Lung (tissue), 12 donors: ENCODE measurements around the gene IFI16. TPM values are rescaled to one million over a fixed set of nuclear protein-coding genes. Genes with fewer than 3 reads are reported as not detected.
"Not testable (repeated sequence)": the region's sequence is repeated elsewhere in the genome, so short reads cannot be mapped to it uniquely, and the experiment has no call there.

ENCODE experiments used
- ATAC-seq: fragments of 200-7000 bp; cut with Tn5 transposase; one replicate; pipeline ENCODE4 v1.9.1; 2020; ENCODE audit warnings: moderate number of reproducible peaks; ENCODE audit not compliant: insufficient read depth, low FRiP score
- DNase-seq, 3 donors: peaks; one replicate each; pipeline ENCODE4 v3.0.0-alpha.2; 2013 to 2017
- H3K27ac ChIP-seq, 2 donors: one replicate each; pipeline ENCODE4 v1.5.1; 2013; ENCODE audit warnings: mild to moderate bottlenecking in 2 of 2, moderate library complexity in 2 of 2, control low read depth in 1 of 2, inconsistent platforms in 1 of 2, low read depth in 1 of 2, low read length in 1 of 2
- H3K27me3 ChIP-seq, 3 donors: one replicate each; pipeline ENCODE4 v1.5.1; 2013; ENCODE audit warnings: low read length in 2 of 3; ENCODE audit not compliant: control insufficient read depth in 3 of 3, insufficient read depth in 3 of 3
- H3K36me3 ChIP-seq, 4 donors: one replicate each; pipeline ENCODE4 v1.5.1; 2013; ENCODE audit warnings: low read length in 4 of 4, mild to moderate bottlenecking in 1 of 4, moderate library complexity in 1 of 4; ENCODE audit not compliant: control insufficient read depth in 4 of 4, insufficient read depth in 4 of 4
- H3K4me1 ChIP-seq, 5 donors: one replicate each; pipeline ENCODE4 v1.5.1; 2013; ENCODE audit warnings: low read length in 5 of 5, mild to moderate bottlenecking in 2 of 5, moderate library complexity in 1 of 5; ENCODE audit not compliant: control insufficient read depth in 5 of 5, insufficient read depth in 5 of 5
- H3K4me3 ChIP-seq: one replicate; pipeline ENCODE4 v1.5.1; 2013; ENCODE audit warnings: mild to moderate bottlenecking, control low read depth, moderate library complexity
- H3K9ac ChIP-seq, 2 donors: one replicate each; pipeline ENCODE4 v1.5.1; 2013; ENCODE audit warnings: low read length in 2 of 2, control low read depth in 1 of 2; ENCODE audit not compliant: insufficient read depth in 1 of 2
- H3K9me3 ChIP-seq, 4 donors: one replicate each; pipeline ENCODE4 v1.5.1; 2013; ENCODE audit warnings: low read length in 3 of 4, mild to moderate bottlenecking in 1 of 4, moderate library complexity in 1 of 4; ENCODE audit not compliant: control insufficient read depth in 4 of 4, insufficient read depth in 3 of 4
- CTCF ChIP-seq: IDR thresholded peaks from 2 replicates; pipeline ENCODE4 v1.5.1; 2012; ENCODE audit warnings: mild to moderate bottlenecking; ENCODE audit errors: control extremely low read depth, extremely low read depth
- WGBS, 2 donors: extraction: QIAGEN DNeasy Blood & Tissue Kit; methylation state at CpG; one replicate each; pipeline ENCODE4 v1.1.7; 2013; 5-methylcytosine and 5-hydroxymethylcytosine counted together
- polyA plus RNA-seq, 2 donors: library from polyadenylated mRNA; stranded (reverse); fragments of 200-250 nt; gene quantifications; one replicate each; pipeline ENCODE4 v1.2.1, GENCODE V29; 2013
- total RNA-seq, 2 donors: library from RNA; depleted of rRNA in 1 of 2; stranded (reverse); fragments of >200 nt in 1 of 2; gene quantifications; one replicate each; pipeline ENCODE4 v1.2.1, GENCODE V29; 2014 to 2021
- donor health status: control.
- donor health status: control.
- donor health status: Bipolar disorder and iron deficiency.
- donor health status: healthy.
- donor health status: DM: yes; HTN: yes; CAD: no.

Gene IFI16
- total and polyA plus RNA-seq, 4 donors: 60.7 to 124 (median 81.4) TPM

GRCh38 chr1:159005676-159006075 is 4.0 kb upstream of the IFI16 start:
- Histone ChIP-seq H3K9ac (no peak overlapping the region), H3K27me3 (peaks cover 0 to 4% (median 3%) of the 10 kb centered on the region in 3 donors), H3K9me3 (no peaks in the 10 kb centered on the region), H3K4me3 (no peak overlapping the region), H3K36me3 (no peaks in the 10 kb centered on the region), H3K4me1 (peaks cover 0 to 13% (median 6%) of the 10 kb centered on the region in 5 donors), H3K27ac (peak overlapping the region; percentile 41 to 65)
- DNase-seq: peak in 1 of 3 donors; percentile 54
- ATAC-seq: no peak
- WGBS, 2 donors: 22 to 28% methylated on average over 6 of the region's 6 CpGs
- TF ChIP-seq CTCF: no peak

GRCh38 chr1:159006210-159006807 is 3.4 kb upstream of the IFI16 start:
- not testable (repeated sequence) for H3K4me3 ChIP-seq, H3K4me1 ChIP-seq, H3K9ac ChIP-seq, H3K27me3 ChIP-seq, H3K36me3 ChIP-seq, DNase-seq, H3K9me3 ChIP-seq, ATAC-seq
- WGBS, 2 donors: 63 to 82% methylated on average over 11 of the region's 11 CpGs
- H3K27ac ChIP-seq: peak overlapping the region in 1 of 2 donors; percentile 55

- no peak for TF ChIP-seq CTCF
These were observed 2.0 kb upstream of the IFI16 start for GRCh38 chr1:159007726-159008125.

GRCh38 chr1:159008744-159009188 is 941 bp upstream of the IFI16 start:
- H3K4me1 ChIP-seq: peaks cover 0 to 15% (median 6%) of the 10 kb centered on the region in 5 donors
- no peak for TF ChIP-seq CTCF
- no peak overlapping the region for H3K4me3 ChIP-seq
- H3K9me3 ChIP-seq: no peaks in the 10 kb centered on the region
- H3K27ac ChIP-seq: peak overlapping the region; percentile 69 to 90
- no peak for ATAC-seq
- no peak overlapping the region for H3K9ac ChIP-seq
- 23 to 35% methylated on average over 4 of the region's 4 CpGs for WGBS, 2 donors
- peaks cover 0 to 4% (median 3%) of the 10 kb centered on the region in 3 donors for H3K27me3 ChIP-seq
- peak in 1 of 3 donors; percentile 24 for DNase-seq
- H3K36me3 ChIP-seq: no peaks in the 10 kb centered on the region

More at GRCh38 chr1:159007726-159008125, 2.0 kb upstream of the IFI16 start:
- peaks cover 0 to 14% (median 6%) of the 10 kb centered on the region in 5 donors for H3K4me1 ChIP-seq
- H3K9ac ChIP-seq: no peak overlapping the region
- DNase-seq: no peak
- H3K27ac ChIP-seq: no peak overlapping the region
- H3K4me3 ChIP-seq: no peak overlapping the region
- no peaks in the 10 kb centered on the region for H3K36me3 ChIP-seq
- no peak for ATAC-seq
- no peaks in the 10 kb centered on the region for H3K9me3 ChIP-seq
- H3K27me3 ChIP-seq: peaks cover 0 to 4% (median 3%) of the 10 kb centered on the region in 3 donors
